DMS114 treated with DMSO at 0.1 percent for 48 hours (cell line): Measurements from ENCODE around the gene TMEM98.
"Not testable (repeated sequence)": the region's sequence is repeated elsewhere in the genome, so short reads cannot be mapped to it uniquely, and the experiment has no call there.

Experiments used
- DNase-seq: peaks from one replicate; lab custom pipeline; 2025; ENCODE audit not compliant: unreplicated experiment; lab: John Stamatoyannopoulos, UW

Gene TMEM98, protein sequence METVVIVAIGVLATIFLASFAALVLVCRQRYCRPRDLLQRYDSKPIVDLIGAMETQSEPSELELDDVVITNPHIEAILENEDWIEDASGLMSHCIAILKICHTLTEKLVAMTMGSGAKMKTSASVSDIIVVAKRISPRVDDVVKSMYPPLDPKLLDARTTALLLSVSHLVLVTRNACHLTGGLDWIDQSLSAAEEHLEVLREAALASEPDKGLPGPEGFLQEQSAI

GRCh38 chr17:32927724-32928585 is at the start of gene TMEM98:
Gene TMEM98, plus strand, starts transcription at chr17:32928153. Its CDS starts 3,376 bp downstream, at chr17:32931529.
- DNase-seq: peak; percentile 10

DNA sequence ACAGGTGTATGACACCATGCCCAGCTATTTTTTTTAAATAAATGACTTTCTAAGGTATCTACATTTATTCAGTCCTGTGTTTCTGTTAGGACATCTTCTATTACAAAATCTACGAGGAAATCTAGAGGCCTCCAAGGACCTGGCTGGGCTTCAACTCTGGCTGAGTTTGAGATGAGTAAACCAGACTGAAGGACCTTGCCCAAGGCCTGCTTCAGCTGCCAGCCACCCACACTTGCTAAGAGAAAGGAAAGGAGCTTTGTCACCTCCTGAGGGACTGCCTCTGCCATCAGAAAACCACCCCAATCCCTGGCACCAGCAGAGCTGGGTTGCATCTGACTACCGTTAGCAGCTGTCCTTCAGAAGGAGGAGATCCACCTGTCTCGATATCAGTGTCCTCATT is 49.7 kb upstream of the TMEM98 start:
- DNase-seq: no peak

GRCh38 chr17:32879134-32879533 is 48.8 kb upstream of the TMEM98 start:
- no peak for DNase-seq

DNA sequence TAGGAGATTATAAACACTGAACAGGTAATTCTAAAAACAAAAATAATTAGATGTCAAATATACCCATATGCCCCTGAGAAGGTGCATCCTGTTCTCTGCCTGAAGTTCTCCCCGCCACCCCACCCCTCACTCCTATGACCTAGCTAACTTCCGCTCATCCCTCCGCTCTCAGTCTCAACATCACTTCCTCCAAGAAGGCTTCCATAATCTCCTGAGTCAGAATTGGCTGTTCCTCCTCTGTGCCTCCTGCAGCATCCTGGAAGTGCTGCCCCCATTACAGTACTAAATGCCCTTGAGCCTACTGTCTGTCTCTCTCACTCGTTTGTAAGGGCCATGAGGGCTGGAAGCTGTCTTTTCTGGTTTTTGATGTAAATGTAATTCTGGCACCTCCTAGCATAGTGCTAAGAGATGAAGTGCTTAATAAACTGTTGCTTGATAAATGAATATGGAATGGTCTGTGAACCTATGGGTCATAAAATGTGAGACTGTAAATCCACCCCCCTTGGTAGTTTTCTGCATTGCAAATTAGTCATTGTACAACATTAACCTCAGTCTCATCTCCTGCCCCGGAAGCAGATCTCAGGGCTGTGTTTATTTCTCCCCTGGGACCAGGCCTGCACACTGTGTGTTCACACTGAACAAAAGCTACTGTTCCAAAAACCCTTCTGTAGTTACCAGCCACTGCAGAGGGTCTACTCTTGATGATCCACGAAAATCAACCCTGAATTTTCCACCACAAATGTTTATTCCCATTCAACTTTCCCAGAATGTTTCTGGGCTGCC is 47.1 kb upstream of the TMEM98 start:
- DNase-seq: no peak

DNA sequence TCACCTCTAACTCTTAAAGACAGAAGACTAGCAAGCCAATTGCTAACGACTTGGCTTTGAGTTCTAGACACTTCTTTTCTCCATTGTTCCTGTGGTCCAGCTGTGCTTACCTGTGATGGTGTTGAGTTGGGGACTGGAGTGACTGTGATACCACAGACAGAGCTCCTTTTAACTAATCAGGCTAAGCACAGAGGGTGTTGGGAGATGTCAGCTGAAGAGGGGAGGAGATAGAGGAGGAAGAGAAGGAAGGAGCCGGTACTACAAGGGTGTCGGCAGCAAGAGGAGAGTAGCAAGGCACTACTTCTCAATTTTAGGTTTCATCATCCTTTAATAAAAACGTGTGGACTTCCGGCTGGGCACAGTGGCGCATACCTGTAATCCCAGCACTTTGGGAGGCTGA is 45.9 kb upstream of the TMEM98 start:
- DNase-seq: no peak

GRCh38 chr17:32882734-32883133 is 45.2 kb upstream of the TMEM98 start:
- DNase-seq: no peak

GRCh38 chr17:32886951-32887350 is 41.0 kb upstream of the TMEM98 start:
- not testable (repeated sequence) for DNase-seq

DNA sequence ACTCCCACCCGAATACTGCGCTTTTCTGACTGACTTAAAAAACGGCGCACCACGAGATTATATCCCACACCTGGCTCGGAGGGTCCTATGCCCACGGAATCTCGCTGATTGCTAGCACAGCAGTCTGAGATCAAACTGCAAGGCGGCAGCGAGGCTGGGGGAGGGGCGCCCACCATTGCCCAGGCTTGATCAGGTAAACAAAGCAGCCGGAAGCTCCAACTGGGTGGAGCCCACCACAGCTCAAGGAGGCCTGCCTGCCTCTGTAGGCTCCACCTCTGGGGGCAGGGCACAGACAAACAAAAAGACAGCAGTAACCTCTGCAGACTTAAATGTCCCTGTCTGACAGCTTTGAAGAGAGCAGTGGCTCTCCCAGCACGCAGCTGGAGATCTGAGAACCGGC is 40.5 kb upstream of the TMEM98 start:
- DNase-seq: not testable (repeated sequence)

DNA sequence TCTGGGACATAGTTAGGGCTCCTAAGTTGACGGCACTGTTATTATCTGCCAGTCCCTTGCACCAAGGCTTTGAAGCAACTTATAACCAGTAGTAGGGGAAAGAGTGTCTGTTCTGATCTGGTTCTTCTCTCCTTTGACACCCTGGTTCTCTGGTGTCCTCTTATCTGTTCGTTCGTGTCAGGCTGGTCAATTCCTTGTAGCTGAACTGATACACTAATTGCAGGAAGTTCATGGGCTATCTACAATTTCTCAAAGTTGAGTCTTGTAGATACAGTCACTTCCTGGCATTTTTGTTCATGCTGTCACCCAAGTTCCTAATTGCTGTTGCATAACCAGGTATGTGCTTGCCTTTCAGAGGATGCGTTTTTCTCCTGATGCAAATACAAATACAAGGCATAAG is 33.7 kb upstream of the TMEM98 start:
- no peak for DNase-seq

DNA sequence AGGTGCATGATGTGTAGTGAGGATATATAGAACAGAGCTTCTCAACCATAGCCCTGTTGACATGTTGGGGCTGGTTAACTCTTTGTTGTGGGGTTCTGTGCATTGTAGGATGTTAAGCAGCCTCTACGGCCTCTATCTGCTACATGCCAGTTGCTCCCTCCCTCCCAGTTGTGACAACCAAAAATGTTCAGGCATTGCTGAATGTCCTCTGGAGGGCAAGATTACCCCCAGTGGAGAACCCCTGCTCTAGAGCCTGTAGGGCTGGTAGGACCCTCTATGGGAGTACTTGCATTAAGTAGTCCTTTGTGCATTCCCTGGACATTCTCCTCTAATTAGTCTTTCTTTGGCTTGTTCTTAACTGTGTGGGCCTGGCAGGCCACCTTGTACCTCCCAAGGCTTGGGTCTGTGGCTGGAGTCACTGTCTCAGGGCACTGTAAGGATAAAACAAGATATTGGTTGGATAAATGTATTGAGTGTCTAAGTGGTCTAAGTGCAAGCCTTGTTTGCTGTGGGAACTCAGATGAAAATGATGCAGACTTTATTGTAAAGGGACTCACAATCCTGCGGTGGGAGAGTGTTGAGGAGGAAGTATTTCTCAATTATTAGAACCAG is 31.2 kb upstream of the TMEM98 start:
- no peak for DNase-seq

GRCh38 chr17:32899236-32900013 is 28.5 kb upstream of the TMEM98 start:
- no peak for DNase-seq

DNA sequence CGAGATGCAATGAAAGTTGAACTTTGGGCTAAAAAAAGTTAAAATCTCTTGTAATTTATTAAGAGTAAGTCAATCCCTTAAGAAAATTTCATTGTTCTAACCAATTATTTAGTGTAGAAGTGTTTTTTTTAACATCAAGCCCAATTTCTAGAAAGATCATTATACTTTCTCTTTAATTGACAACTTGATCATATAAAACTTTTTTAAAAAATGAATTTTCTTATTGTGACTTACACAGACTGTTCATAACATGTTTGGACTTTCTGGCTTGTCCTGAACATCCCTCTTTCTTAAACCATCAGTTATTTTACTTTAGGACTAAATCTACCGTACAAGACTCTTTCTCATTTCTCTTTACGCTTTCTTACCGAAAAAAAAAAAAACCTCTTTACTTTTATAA is 26.2 kb upstream of the TMEM98 start:
- DNase-seq: no peak

DNA sequence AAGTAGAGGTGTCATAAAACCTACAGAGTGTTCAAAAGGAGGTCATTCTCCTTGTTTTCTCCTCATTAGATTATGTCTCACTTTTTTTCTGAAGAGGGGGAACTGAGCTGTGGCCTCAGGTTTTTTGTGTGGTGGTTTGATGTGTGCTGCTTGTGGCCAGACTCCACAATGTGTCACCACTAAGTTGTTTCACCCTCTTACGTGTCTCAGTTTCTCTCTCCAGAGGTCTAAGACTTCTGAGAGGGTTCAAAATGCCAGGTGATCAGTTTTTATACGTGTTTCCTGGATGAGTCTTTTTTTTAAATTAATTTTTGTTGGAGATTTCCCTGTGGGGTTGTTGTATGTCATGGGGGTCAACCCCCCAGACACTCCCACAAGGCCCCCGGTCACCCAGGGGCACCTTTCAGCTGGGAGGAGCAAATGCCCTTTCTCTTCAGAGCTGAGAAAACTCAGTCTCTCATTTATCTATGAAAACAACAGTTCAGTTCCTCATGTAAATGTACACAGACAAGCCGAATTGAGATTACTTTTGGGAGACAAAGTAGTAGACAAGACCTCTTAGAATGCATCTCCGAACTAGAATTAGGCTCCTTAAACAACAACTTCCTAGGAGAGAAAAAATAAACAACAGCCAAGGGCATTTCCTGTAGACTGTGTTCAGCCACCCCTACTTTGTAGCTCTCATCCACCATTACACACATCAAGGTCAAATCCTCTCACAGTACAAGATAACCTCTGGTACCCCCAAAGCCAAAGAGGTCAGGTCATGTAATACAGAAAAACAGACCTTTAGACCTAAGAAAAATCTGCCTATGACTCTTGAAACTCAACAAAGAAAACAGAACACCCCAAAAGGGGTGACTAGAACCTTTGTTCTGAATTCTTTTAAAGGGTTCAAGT is 23.9 kb upstream of the TMEM98 start:
- no peak for DNase-seq

GRCh38 chr17:32904891-32905290 is 23.1 kb upstream of the TMEM98 start:
- no peak for DNase-seq

- no peak for DNase-seq
Observed at GRCh38 chr17:32907583-32907982, 20.4 kb upstream of the TMEM98 start.

DNA sequence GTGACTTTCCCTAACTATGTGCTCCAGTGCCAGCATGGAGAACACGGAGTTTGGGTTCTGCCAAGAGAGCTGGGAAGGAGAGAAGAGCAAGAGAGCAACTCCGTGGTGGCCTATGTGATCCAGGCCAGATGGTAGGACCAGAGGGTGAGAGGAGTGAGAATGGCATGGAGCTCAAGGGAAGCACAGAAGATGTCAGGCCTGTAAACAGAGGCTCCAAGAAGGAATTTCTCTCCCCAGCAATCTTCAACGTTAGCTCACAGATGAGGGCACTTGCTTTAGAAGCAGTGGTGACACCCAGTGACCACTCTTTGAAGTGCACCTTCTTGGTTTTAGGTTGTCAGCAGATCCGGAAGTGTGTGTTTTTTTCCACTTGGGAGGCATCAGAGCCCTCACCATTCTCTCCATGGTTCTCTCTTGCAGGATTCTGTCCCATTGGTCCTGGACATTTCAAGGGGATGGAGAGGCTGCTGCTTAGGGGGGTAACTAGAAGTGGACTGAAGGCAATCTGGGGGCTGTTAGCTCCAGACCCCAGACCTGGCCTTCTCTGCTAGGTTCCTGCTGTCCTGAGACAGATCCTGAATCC is 18.1 kb upstream of the TMEM98 start:
- DNase-seq: peak; percentile 28

DNA sequence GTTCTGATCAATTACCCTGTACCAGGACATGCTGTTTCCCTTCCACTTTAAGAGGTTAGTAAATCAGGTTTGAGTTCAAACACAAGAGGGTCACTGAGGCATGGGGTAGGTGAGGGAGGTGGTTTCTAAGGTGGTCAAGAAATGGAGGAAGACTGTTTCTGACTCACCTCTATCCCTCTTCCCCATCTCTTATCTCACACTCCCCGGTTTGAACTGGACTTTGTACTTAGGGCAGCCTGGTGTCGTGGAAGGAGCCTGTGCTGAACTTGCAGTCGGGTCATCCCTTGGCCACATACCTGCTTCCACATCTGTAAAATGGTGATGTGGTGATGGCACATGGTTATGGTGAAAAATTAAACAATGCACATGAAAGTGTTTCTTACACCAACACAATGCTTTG is 17.2 kb upstream of the TMEM98 start:
- DNase-seq: no peak

DNA sequence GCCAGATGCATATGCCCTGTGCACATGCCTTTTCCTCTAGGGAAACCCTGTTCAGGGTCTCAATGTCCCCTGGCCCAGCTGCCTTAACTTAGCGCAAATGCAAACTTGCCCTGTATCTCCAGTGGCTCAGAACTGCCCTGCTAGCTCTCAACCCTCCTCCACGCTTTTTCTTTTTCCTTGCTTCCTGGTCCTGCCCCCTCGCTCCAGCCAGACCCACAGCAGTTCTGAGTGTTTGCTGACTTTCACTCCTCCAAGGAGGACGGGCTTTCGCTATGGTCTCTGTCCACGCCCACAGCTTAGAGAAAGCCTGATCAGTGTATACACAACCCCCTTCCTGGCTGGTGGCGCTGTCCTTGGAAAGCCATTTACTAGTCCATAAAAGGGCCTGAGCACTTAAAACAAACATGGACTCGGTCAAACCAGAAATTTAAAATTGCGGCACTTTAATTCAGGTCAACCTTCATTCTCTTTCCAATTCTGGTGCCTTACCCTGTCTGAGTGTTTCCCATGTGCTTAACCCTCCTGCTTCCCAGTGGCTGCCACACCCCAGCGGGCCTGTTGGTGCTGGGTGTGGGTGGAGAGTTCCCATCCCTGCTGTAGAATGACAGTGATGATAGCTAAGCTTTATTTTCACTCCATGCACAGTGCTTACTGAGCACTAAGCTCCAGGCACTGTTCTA is 15.6 kb upstream of the TMEM98 start:
- no peak for DNase-seq

DNA sequence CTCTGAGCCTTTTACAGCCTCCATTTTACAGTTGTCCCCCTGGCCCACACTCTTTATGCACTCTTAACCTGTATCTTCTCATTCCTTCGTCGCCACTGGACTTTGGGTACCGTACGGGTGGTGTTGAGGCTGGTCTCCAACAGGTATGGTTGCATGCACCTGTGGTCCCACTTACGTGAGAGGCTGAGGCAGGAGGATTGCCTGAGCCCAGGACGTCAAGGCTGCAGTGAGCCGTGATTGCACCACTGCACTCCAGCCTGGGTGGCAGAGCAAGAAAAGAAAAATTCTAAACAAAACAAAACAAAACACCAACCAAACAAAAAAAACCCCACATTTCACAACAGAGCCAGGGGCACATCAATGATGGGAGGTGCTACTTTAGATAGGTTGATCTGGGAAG is 14.4 kb upstream of the TMEM98 start:
- no peak for DNase-seq
